GM21825 (cell line): ENCODE data around the gene PNN.
"Not testable (repeated sequence)": the region's sequence is repeated elsewhere in the genome, so short reads cannot be mapped to it uniquely, and the experiment has no call there.

ENCODE experiments used
- ATAC-seq: cut with Tn5 transposase; IDR thresholded peaks from one replicate; pipeline ENCODE4 v1.9.1; 2021; ENCODE audit warnings: mild to moderate bottlenecking, moderate library complexity; ENCODE audit not compliant: unreplicated experiment

PNN gene

GRCh38 chr14:39174560-39175444, at the start of gene PNN:
Gene PNN (plus strand): TSS chr14:39175254. CDS start chr14:39175280, 26 bp downstream.
- peak; percentile 94 for ATAC-seq

DNA sequence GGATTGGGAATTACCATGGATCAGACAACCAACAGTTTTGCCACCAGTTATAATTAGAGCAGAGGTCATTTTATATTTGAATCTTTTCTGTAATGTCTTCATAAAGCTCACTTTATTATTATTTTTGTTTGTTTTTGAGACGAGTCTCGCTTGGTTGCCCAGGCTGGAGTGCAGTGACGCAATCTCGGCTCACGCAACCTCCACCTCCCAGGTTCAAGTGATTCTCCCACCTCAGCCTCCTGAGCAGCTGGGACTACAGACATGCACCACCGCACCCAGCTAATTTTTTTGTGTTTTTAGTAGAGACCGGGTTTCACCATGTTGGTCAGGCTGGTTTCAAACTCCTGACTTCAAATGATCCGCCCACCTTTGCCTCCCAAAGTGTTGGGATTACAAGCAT, 37.2 kb upstream of the PNN start:
- not testable (repeated sequence) for ATAC-seq

DNA sequence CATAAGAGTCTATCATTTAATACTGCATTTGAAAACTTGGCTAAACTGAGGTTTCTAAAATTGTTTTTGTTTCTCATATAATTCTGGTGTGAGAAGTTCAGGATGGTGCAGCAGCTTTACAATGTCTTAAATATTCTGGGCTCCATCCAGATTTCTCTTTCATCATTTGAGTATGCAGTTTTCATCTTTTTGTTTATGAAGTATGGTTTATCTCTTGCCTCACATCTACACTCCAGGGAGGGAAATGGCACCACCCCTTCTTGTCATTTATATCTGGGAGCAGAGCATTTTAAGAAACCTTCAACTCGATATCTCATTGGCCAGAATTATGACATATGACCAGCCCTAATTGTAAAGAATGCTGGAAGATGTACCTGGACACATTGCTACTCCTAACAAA, 36.6 kb upstream of the PNN start:
- ATAC-seq, result no peak

DNA sequence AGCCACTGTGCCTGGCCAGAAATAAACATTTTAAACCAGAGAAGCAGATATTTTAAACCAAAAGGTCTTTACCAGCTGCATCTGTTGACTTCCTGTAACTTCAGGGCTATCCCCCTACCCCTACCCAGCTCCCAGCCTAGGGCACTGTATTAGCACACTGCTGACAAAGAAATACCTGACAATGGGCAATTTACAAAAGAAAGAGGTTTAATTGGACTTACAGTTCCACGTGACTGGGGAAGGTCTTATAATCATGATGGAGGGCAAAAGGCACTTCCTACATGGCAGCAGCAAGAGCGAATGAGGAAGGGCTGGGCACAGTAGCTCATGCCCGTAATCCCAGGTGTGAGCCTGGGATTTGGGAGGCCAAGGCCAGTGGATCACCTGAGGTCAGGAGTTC, 34.9 kb upstream of the PNN start:
- ATAC-seq, result no peak

DNA sequence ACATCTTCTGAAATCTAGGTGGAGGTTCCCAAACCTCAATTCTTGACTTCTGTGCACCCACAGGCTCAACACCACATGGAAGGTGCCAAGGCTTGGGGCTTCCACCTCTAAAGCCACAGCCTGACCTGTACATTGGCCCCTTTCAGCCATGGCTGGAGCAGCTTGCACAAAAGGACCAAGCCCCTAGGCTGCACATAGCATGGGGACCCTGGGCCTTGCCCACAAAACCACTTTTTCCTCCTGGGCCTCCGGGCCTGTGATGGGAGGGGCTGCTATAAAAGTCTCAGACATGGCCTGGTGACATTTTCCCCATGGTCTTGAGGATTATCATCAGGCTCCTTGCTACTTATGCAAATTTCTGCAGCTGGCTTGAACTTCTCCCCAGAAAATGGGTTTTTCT, 33.4 kb upstream of the PNN start:
- not testable (repeated sequence) for ATAC-seq

DNA sequence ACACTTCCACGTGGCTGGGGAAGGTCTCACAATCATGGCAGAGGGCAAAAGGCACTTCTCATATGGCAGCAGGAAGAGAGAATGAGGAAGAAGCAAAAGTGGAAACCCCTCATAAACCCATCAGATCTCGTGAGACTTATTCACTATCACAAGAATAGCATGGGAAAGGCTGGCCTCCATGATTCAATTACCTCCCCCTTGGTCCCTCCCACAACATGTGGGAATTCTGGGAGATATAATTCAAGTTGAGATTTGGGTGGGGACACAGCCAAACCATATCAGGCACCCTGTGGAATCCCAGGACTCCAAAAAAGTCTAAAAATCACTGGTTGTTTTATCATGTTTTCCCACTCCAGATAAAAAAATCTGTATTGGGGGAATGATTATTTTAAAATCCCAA, 31.8 kb upstream of the PNN start:
- ATAC-seq, result not testable (repeated sequence)

DNA sequence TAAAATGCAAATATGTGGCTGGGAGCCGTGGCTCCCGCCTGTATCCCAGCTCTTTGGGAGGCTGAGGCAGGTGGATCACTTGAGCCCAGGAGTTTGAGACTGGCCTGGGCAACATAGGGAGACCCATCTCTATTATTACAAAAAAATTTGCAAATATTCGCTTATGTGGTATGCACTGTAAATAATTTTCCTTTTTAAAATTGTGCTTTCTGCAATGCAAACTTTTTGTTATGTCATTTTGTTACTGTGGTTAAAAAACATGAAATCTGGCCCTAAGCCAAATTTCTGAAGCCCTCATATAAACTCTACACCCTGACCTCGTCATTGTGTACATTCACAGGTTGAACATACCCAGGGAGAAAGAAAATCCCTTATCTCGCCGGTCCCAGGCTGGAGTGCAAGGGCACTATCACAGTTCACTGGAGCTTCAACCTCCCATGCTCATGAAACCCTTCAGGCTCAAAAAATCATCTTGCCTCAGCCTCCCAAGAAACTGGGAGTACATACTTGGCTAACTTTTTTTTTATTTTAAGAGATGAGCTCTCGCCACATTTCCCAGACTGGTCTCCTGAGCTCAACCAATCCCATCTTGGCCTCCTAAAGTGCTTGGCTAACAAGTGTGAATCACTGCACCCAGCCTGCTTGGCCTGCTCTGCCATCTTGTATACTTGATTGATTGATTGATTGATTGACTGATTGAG, 29.6 kb upstream of the PNN start:
- no peak for ATAC-seq

DNA sequence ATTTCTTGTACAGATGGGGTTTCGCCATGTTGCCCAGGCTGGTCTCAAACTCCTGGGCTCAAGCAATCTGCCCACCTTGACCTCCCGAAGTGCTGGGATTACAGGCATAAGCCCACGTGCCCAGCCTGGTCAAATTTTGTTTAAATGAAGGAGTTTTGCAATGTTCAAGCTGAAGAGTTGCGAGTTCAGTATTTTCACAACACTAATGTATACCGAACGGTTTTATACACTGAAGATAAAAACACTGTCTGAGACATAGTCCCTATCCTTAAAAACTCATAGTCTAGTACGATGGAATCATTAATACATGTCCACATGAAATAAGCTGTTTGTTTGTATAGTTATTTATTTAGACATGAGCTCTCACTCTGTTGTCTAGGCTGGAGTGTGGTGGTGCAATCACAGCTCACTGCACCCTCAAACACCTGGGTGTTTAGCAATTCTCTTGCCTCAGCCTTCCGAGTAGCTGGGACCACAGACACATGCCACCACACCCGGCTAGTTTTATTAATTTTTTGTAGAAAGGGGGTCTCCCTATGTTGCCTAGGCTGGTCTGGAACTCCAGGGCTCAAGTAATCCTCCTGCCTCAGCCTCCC, 20.4 kb upstream of the PNN start:
- ATAC-seq, result no peak

DNA sequence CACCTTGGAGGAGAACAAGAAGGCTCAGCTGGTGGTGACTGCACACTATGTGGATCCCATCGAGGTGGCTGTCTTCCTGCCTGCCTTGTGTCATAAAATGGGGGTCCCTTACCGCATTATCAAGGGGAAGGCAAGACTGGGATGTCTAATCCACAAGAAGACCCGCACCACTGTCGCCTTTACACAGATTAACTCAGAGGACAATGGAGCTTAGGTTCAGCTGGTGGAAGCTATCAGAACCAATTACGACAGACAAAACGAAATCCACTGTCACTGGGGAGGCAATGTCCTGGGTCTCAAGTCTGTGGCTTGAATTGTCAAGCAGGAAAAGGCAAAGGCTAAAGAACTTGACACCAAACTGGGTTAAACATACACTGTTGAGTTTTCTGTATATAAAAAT, 17.6 kb upstream of the PNN start:
- ATAC-seq, result no peak

DNA sequence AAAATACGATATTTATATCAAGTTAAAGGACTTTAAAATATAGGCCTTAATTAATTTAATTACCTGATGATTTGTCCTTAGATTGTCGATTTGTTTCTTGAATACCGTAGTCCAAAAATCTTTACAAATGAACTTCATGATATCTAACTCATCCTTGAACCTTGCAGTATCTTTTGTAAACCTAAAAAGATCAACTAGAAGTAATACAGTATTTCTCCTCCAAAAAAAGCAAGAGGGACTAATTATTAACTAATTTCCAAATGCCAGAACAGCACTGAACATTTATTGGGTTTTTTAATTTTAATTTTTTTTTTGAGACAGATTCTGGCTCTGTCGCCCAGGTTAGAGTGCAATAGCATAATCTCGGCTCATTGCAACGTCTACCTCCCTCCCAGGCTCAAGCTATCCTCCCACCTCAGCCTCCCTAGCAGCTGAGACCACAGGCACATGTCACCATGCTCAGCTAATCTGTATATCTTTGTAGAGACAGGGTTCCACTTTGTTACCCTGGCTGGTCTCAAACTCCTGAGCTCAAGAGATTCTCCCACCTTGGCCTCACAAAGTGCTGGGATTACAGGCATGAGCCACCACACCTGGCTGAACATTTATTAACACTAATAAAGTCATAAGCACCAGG, 16.7 kb upstream of the PNN start:
- ATAC-seq, result no peak

DNA sequence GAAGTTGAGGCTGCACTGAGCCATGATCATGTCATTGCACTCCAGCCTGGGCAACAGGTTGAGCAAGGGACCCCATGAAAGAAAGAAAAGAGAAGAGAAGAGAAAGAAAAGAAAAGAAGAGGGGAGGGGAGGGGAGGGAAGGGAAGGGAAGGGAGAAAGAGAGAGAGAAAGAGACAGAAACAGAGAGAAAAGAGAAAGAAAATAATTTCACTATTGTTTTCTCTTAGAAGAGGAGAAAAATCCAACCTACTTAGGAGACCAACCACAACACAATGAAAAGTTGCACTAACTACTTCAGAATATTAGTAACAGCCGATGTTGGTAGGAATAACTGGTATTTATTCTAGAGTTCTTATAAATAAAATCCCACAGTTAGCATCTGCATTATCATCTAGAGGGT, 14.6 kb upstream of the PNN start:
- ATAC-seq, result no peak

GRCh38 chr14:39167797-39168320, 7.2 kb upstream of the PNN start:
- ATAC-seq, result not testable (repeated sequence)

- no peak for ATAC-seq
Measured at GRCh38 chr14:39168591-39168990, 6.5 kb upstream of the PNN start.

DNA sequence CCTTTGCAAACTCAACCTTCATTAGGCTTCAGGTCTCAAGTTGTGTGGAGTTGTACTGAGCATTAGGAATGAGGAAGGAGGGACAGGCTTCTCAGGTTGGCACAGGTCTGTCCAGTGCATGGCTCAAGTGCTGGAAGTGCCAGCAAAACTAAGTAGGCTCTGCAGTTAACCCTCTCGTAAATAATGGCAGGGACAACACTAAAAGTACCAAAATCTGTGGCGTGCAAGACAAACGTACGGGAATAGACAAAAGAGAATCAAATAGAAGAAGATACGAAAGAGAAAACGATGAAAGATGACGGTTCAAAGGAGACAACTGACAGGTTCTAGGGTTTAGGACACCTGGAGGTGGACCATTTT, 5.5 kb upstream of the PNN start:
- ATAC-seq, result peak; percentile 7

GRCh38 chr14:39173198-39173597, 1.9 kb upstream of the PNN start:
- ATAC-seq, result no peak

- ATAC-seq, result peak; percentile 9
Measured at GRCh38 chr14:39175445-39176262, 600 bp downstream of the PNN start.

GRCh38 chr14:39176263-39177167, 1.5 kb downstream of the PNN start:
- no peak for ATAC-seq

DNA sequence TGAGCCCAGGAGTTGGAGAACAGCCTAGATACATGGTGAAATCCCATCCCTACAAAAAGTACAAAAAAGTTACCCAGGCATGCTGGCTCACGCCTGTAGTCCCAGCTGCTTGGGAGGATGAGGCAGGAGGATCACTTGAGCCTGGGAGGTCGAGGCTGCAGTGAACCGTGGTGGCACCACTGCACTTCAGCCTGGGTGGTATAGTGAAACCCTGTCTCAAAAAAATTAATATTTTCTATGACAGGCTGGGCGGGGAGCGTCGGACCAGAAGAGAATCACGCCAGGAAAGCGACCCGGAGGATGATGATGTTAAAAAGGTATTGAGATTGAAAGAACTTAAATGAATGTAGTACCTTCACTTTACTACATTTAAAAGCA, 2.1 kb downstream of the PNN start:
- ATAC-seq, result no peak

DNA sequence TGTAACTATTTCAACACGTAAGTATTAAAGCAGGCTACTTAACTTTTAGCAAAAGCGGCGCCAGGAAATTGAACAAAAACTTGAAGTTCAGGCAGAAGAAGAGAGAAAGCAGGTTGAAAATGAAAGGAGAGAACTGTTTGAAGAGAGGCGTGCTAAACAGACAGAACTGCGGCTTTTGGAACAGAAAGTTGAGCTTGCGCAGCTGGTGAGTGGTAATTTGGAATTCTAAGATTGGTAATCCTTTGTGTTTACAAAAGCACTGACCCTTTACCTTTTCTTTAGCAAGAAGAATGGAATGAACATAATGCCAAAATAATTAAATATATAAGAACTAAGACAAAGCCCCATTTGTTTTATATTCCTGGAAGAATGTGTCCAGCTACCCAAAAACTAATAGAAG, 4.0 kb downstream of the PNN start:
- ATAC-seq, result no peak
